CD1c-positive myeloid dendritic cell (primary cell): ENCODE results near the gene ADGRD1.

ENCODE experiments used
- DNase-seq: peaks from one replicate; pipeline ENCODE4 v3.0.0-alpha.2; 2016; ENCODE audit errors: extremely low spot score

The ADGRD1 gene

GRCh38 chr12:131006036-131006735, 52.5 kb downstream of the ADGRD1 start:
- no peak for DNase-seq

- no peak for DNase-seq
These were observed 53.5 kb downstream of the ADGRD1 start for GRCh38 chr12:131007031-131007739.

GRCh38 chr12:131007740-131008117, 54.0 kb downstream of the ADGRD1 start:
- DNase-seq = no peak

GRCh38 chr12:131008131-131008912, 54.6 kb downstream of the ADGRD1 start:
- no peak for DNase-seq

- DNase-seq = no peak
These were observed 55.2 kb downstream of the ADGRD1 start for GRCh38 chr12:131008913-131009270.

GRCh38 chr12:131009595-131010395, 56.1 kb downstream of the ADGRD1 start:
- DNase-seq = no peak

- DNase-seq = no peak
These were observed 56.9 kb downstream of the ADGRD1 start for GRCh38 chr12:131010396-131011131.

- DNase-seq = no peak
These were observed 57.7 kb downstream of the ADGRD1 start for GRCh38 chr12:131011165-131012079.

- no peak for DNase-seq
These were observed 58.8 kb downstream of the ADGRD1 start for GRCh38 chr12:131012279-131013069.

GRCh38 chr12:131013118-131013517, 59.4 kb downstream of the ADGRD1 start:
- DNase-seq = no peak

GRCh38 chr12:131014343-131014742, 60.6 kb downstream of the ADGRD1 start:
- no peak for DNase-seq

GRCh38 chr12:131015581-131016337, 62.1 kb downstream of the ADGRD1 start:
- DNase-seq = no peak

GRCh38 chr12:131017477-131017991, 63.8 kb downstream of the ADGRD1 start:
- no peak for DNase-seq

- no peak for DNase-seq
These were observed 64.4 kb downstream of the ADGRD1 start for GRCh38 chr12:131018019-131018620.

- no peak for DNase-seq
These were observed 65.2 kb downstream of the ADGRD1 start for GRCh38 chr12:131018808-131019397.

- DNase-seq = no peak
These were observed 66.8 kb downstream of the ADGRD1 start for GRCh38 chr12:131020326-131021153.

- DNase-seq = no peak
These were observed 67.4 kb downstream of the ADGRD1 start for GRCh38 chr12:131021154-131021541.
